Cardiac muscle cell (in vitro differentiated cells and primary cell): Measurements from ENCODE around the gene PIEZO1. TPM values are rescaled to one million over a fixed set of nuclear protein-coding genes. Genes with fewer than 3 reads are reported as not detected.

Source experiments
- DNase-seq, 2 donors: peaks; one replicate each; pipeline versions ENCODE4 v3.0.0 to v3.0.0-alpha.2; 2010 to 2017; ENCODE audit warnings: low read depth in 1 of 2, low spot score in 1 of 2
- H3K27ac ChIP-seq: fragments of 200-600 bp; sonication (generic); 2 replicates; pipeline ENCODE4 v1.5.1; 2016
- H3K27me3 ChIP-seq: fragments of 200-600 bp; sonication (generic); 2 replicates; pipeline ENCODE4 v1.6.0; 2016; ENCODE audit warnings: control low read depth
- H3K36me3 ChIP-seq: fragments of 200-600 bp; sonication (generic); 2 replicates; pipeline ENCODE4 v1.5.1; 2016; ENCODE audit warnings: control low read depth
- H3K4me1 ChIP-seq: fragments of 200-600 bp; sonication (generic); 2 replicates; pipeline ENCODE4 v1.8.1; 2017; ENCODE audit warnings: low read depth, mild to moderate bottlenecking, mixed run types
- H3K4me3 ChIP-seq: fragments of 200-600 bp; sonication (generic); 2 replicates; pipeline ENCODE4 v1.5.1; 2016; ENCODE audit warnings: mild to moderate bottlenecking
- H3K9me3 ChIP-seq: fragments of 200-600 bp; sonication (generic); 2 replicates; pipeline ENCODE4 v1.5.1; 2017; ENCODE audit warnings: low read depth, mild to moderate bottlenecking, control low read depth
- polyA plus RNA-seq: library from polyadenylated mRNA; unstranded; fragments of >200 nt; fragmentation: Nextera tagmentation; extraction: Ambion mirVana; gene quantifications from 2 replicates; pipeline ENCODE4 v1.2.1, GENCODE V29; 2016
- total RNA-seq: library from RNA; depleted of rRNA; stranded (reverse); fragments of >200 nt; gene quantifications from 2 replicates; pipeline ENCODE4 v1.2.3, GENCODE V29; 2016
- TF ChIP-seq, protein P1 (sequence below): IDR thresholded peaks from 2 replicates; pipeline ENCODE4 v1.5.1; 2012; ENCODE audit warnings: low read depth, mild to moderate bottlenecking, low read length

Gene PIEZO1
- total and polyA plus RNA-seq, 2 experiments from 2014 or later = 32.7 to 121 TPM

- Histone ChIP-seq H3K4me3 (no peak overlapping the region), H3K9me3 (no peaks in the 10 kb centered on the region), H3K4me1 (no peaks in the 10 kb centered on the region), H3K27ac (no peak overlapping the region), H3K27me3 (no peaks in the 10 kb centered on the region), H3K36me3 (peaks cover 5% of the 10 kb centered on the region)
- TF ChIP-seq, protein P1, sequence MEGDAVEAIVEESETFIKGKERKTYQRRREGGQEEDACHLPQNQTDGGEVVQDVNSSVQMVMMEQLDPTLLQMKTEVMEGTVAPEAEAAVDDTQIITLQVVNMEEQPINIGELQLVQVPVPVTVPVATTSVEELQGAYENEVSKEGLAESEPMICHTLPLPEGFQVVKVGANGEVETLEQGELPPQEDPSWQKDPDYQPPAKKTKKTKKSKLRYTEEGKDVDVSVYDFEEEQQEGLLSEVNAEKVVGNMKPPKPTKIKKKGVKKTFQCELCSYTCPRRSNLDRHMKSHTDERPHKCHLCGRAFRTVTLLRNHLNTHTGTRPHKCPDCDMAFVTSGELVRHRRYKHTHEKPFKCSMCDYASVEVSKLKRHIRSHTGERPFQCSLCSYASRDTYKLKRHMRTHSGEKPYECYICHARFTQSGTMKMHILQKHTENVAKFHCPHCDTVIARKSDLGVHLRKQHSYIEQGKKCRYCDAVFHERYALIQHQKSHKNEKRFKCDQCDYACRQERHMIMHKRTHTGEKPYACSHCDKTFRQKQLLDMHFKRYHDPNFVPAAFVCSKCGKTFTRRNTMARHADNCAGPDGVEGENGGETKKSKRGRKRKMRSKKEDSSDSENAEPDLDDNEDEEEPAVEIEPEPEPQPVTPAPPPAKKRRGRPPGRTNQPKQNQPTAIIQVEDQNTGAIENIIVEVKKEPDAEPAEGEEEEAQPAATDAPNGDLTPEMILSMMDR = no peak
- DNase-seq = no peak
Measured at GRCh38 chr16:88732172-88732960, 52.7 kb downstream of the PIEZO1 start.

DNA sequence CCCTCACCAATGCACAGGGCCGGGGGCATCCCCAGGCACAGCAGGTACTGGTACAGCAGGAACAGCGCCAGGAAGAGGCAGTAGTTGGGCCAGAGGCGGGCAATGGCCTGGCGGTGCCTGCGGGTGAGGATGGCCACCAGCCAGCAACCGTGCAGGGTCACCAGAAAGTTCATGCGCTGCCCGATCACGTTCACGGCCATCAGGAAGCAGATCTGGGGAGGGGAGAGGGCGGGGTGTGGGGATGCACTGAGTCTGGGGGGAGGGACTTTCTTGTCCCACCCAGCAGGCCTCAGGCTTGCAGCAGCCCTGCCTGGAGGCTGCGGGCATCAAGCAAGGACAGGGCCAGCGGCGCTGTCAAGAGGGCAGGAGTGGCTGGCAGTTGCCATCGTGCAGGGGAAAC, 53.3 kb downstream of the PIEZO1 start:
- Histone ChIP-seq H3K27ac (no peak overlapping the region), H3K36me3 (peaks cover 5% of the 10 kb centered on the region), H3K4me1 (no peaks in the 10 kb centered on the region), H3K27me3 (no peaks in the 10 kb centered on the region), H3K9me3 (no peaks in the 10 kb centered on the region), H3K4me3 (no peak overlapping the region)
- TF ChIP-seq, protein P1 = no peak
- no peak for DNase-seq

DNA sequence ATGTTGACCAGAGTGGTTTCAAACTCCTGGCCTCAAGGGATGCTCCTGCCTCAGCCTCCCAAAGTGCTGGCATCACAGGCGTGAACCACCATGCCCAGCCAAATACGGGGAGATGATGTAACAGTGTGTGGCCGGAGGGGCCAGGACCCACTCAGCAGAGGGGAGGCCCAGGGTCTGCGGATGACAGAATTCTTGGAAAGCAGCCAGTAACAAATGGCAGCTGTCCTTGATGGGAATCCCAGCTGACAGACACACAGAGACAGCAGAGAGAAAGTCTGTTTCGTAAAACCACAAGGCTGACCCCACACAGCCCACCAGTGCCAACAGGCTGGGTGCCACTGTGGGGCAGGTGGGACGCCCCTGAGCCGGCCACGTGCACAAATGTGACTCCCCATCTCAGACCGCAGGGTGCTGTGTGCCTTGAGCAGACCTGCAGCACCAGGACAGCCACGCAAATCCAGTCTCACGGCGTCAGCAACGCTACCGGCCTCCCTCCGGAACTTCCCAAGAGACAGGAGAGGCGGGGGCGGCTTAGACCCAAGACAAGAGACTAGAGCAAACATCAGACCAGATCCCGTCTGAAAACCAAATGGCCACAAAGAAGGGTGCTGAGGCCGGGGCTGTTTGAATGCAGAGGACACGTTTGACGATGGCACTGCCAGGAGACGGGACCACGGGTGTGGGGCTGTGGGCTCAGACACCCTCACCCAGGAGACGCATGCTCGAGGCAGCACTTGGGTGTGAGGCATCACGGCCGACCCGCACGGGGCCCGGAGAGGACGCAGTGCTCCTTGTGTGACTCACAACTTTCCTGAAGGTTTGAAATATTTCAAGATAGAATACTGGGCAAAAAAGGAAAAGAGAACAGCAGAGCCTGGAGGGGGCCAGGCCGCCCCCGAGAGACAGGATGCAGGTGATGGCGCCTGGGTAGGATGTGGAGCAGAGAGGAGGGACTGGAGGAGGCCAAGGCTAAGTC, 54.1 kb downstream of the PIEZO1 start:
- H3K4me1 ChIP-seq = no peaks in the 10 kb centered on the region
- TF ChIP-seq, protein P1 = no peak
- no peaks in the 10 kb centered on the region for H3K27me3 ChIP-seq
- peak in 1 of 2 donors; percentile 35 for DNase-seq
- no peak overlapping the region for H3K27ac ChIP-seq
- no peak overlapping the region for H3K4me3 ChIP-seq
- peaks cover 7% of the 10 kb centered on the region for H3K36me3 ChIP-seq
- no peaks in the 10 kb centered on the region for H3K9me3 ChIP-seq

DNA sequence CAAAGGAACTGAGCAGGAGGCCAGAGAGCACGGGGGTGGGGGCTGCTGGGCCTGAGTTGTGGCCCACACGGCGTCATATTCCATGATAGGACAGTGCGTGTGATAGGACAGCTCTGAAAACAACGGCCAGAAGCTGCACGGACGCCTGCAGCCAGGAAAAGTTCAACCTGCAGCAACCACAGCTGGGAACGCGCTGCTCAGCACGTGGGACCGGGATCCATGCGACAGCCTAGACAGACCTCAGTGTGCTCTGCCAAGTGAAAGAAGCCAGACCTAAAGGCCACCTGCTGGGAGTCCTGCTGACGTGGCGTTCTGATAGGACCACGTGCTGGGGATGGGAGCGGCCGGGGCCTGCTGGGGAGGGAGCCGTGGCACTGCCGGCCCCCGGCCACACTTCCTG, 57.1 kb downstream of the PIEZO1 start:
- H3K4me3 ChIP-seq = no peak overlapping the region
- DNase-seq = peak in 1 of 2 donors; percentile 65
- TF ChIP-seq, protein P1 = no peak
- no peaks in the 10 kb centered on the region for H3K9me3 ChIP-seq
- peak overlapping the region; percentile 43 for H3K27ac ChIP-seq
- peaks cover 6% of the 10 kb centered on the region for H3K36me3 ChIP-seq
- no peaks in the 10 kb centered on the region for H3K27me3 ChIP-seq
- no peaks in the 10 kb centered on the region for H3K4me1 ChIP-seq

DNA sequence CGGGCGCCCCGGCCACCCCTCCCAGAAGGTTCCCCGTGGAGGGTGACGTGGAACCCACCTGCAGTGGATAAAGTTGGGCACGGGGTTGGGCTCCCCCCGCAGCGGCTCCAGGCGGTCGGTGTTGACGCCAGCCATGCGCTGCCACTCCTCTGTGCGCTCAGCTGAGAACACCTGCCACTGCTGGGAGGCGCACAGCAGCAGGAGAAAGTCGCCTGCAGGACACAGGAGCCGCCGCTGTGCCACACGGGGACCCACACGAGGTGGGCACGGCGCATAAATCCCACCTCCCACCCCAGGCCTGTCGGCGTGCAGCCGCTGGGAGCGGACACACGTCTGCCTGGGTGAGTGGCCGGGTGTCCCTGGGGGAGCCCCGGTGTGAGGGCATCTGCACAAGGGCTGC, 58.0 kb downstream of the PIEZO1 start:
- TF ChIP-seq, protein P1 = no peak
- H3K27me3 ChIP-seq = no peaks in the 10 kb centered on the region
- H3K27ac ChIP-seq = no peak overlapping the region
- H3K36me3 ChIP-seq = peaks cover 8% of the 10 kb centered on the region
- H3K4me3 ChIP-seq = no peak overlapping the region
- H3K9me3 ChIP-seq = no peaks in the 10 kb centered on the region
- no peaks in the 10 kb centered on the region for H3K4me1 ChIP-seq
- no peak for DNase-seq
